ENCODE data around the gene ACOT12. TPM values are rescaled to one million over a fixed set of nuclear protein-coding genes. Genes with fewer than 3 reads are reported as not detected.
"Not testable (repeated sequence)": the region's sequence is repeated elsewhere in the genome, so short reads cannot be mapped to it uniquely, and the experiment has no call there.

The ACOT12 gene
- polyA plus RNA-seq, 3 donors, result not detected

- H3K27ac ChIP-seq (ENCODE audit: low read depth, low read length), result no peak overlapping the region
These were observed 80.7 kb downstream of the ACOT12 start for GRCh38 chr5:81313278-81313677.

- WGBS, 3 donors, result 66 to 94% (median 84%) methylated on average over 1 of the region's 1 CpG
- H3K27ac ChIP-seq (ENCODE audit: low read depth, low read length), result no peak overlapping the region
These were observed 83.4 kb downstream of the ACOT12 start for GRCh38 chr5:81310402-81311063.

DNA sequence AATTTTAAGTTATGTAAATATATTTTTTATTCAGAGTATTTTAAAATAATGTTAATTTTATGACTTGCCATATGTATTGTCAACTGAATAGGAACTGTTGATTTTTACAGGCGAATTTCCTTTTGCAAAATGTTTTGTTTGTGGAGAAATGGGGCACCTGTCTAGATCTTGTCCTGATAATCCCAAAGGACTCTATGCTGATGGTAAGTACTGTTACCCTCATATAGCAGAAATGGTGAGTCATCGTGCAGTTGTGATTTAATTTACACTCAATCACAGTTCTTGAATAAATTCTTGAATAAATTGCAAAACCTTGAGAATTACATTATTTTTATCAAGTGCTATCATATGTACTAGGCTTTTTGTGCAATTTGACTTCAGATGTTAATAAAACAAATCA is 85.1 kb downstream of the ACOT12 start:
- 90 to 95% (median 95%) methylated on average over 2 of the region's 2 CpGs for WGBS, 3 donors
- H3K27ac ChIP-seq (ENCODE audit: low read depth, low read length), result no peak overlapping the region

GRCh38 chr5:81305785-81306184 is 88.1 kb downstream of the ACOT12 start:
- no peak overlapping the region for H3K27ac ChIP-seq (ENCODE audit: low read depth, low read length)

- WGBS, 3 donors, result 83 to 99% (median 88%) methylated on average over 1 of the region's 1 CpG
- no peak overlapping the region for H3K27ac ChIP-seq (ENCODE audit: low read depth, low read length)
These were observed 90.4 kb downstream of the ACOT12 start for GRCh38 chr5:81303563-81303962.

- 90 to 92% (median 90%) methylated on average over 5 of the region's 5 CpGs for WGBS, 3 donors
- H3K27ac ChIP-seq (ENCODE audit: low read depth, low read length), result no peak overlapping the region
These were observed 91.3 kb downstream of the ACOT12 start for GRCh38 chr5:81302596-81302995.

DNA sequence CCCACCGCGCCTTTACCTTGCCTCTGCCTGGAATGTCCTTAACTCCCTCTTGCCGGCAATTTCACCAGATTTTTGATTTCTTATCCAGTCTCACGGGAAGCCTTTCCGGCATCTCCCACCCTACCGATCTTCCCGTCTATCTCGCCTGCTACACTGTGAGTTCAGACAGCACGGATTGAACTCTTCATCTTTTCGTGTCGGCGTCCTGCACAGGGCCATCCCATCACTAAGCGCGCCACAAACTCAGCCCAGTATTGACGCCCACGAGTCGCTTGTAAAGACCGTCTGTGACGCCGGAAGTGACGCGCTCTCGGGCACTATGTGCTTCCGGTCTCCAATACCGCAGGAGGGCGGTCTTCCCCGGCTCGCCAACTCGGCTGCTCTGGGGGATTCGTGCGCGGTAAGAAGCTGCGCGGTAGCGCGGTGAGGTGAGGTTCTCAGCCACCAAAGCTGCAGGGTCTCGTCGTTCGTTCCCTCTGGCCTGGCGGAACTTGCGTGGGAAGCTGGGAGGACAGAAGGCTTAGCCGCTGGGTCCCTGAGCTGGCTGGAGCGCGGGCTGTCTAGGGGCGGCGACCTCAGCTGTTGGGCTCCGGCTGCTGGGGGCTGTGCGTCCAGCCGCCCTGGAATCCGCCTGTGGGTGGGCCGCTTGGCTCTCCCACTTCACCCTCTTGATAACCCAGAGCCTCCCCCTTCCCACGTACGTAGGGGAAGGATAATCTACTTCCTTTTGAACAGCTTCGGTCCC is 92.5 kb downstream of the ACOT12 start, which contains the start of gene ZCCHC9:
Gene ZCCHC9 (plus strand): TSS at position 317 of the 745 bp plus-strand sequence. CDS start 3,171 bp downstream, outside the sequence.
- peak within 1 kb of the TSS; percentile 19 for H3K27ac ChIP-seq (ENCODE audit: low read depth, low read length)
- WGBS, 3 donors, result 0% methylated on average over 54 of the region's 54 CpGs

- WGBS, 3 donors, result 0% methylated on average over 2 of the region's 2 CpGs
These were observed 93.0 kb downstream of the ACOT12 start for GRCh38 chr5:81300921-81301270.

DNA sequence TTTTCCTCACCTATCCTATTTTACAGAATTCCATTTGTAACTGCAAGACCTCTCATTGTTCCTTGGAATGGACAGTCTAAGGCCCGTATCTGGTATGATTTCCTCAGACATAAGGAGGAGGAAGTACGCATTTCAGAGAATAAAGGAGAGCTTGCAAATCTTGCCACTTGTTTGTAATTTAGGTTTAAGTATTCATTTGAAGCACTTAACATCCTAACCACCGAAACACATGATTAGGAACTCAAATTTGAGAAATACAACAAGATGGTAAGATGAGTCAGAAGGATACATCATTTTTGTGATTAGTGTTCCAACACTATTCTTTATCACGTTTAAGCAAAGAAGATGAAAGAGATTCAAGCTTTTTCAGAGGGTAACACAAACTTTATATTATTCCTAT is 96.4 kb downstream of the ACOT12 start:
- WGBS, 3 donors, result 79 to 85% (median 80%) methylated on average over 4 of the region's 4 CpGs

More at GRCh38 chr5:81300921-81301270, 93.0 kb downstream of the ACOT12 start:
- H3K27ac ChIP-seq (ENCODE audit: low read depth, low read length), result no peak overlapping the region

GRCh38 chr5:81294021-81294420 is 99.9 kb downstream of the ACOT12 start:
- not testable (repeated sequence) for H3K27ac ChIP-seq (ENCODE audit: low read depth, low read length)
- 92 to 95% (median 95%) methylated on average over 5 of the region's 5 CpGs for WGBS, 3 donors

More for the DNA sequence above, 96.4 kb downstream of the ACOT12 start:
- H3K27ac ChIP-seq (ENCODE audit: low read depth, low read length), result no peak overlapping the region

DNA sequence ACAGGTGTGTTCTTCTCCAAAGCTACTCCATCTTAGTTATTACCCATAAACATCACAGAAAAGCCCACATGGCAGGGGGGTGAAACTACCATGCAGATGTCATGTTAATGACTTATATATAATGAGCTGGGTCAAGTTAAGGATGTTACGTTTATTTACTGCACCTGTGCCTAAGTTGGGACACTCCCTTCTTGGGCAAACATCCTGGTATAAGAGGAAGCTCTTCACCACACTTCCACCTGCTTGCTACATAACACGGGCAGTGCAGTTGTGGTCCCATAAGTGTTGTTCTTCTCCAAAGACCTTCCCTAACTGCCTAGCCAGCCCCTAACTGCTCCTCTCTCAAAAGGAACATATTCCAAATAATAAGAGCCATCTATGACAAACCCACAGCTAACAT is 101.8 kb downstream of the ACOT12 start:
- H3K27ac ChIP-seq (ENCODE audit: low read depth, low read length), result no peak overlapping the region
- WGBS, 3 donors, result 63 to 97% (median 73%) methylated on average over 2 of the region's 2 CpGs

DNA sequence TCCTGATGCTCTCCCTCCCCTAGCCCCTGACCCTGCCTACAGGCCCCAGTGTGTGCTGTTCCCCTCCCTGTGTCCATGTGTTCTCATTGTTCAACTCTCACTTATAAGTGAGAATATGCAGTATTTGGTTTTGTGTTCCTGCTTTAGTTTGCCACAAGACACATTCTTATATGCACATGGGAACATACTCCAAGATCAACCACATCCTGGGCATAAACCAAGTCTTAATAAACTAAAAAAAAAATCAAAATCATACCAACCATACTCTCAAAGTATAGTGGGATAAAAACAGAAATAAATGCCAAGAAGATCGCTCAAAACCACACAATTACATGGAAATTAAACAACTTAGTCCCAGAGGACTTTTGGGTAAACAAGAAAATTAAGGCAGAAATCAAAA is 103.8 kb downstream of the ACOT12 start:
- WGBS, 3 donors, result 83 to 97% (median 95%) methylated on average over 1 of the region's 1 CpG
- H3K27ac ChIP-seq (ENCODE audit: low read depth, low read length), result no peak overlapping the region

DNA sequence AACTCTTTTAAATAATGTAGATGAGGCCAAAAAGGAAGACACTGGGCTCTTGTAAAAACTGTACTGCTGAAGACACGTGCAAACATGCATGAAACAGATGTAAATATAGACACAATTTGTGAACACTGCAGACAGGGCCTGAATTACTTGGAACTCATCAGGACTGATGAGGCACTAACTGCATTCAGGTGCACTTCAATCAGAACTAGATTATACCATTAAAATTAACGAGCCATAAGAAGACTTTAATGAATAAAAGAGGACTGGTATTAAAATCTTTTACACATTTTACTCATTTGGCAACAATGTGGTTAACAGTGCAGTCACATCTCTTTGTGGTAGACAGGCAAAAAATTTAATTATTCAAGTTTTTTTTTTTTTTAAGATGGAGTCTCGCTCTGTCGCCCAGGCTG is 105.9 kb downstream of the ACOT12 start:
- 91% methylated on average over 4 of the region's 4 CpGs for WGBS, 3 donors
- H3K27ac ChIP-seq (ENCODE audit: low read depth, low read length), result no peak overlapping the region

DNA sequence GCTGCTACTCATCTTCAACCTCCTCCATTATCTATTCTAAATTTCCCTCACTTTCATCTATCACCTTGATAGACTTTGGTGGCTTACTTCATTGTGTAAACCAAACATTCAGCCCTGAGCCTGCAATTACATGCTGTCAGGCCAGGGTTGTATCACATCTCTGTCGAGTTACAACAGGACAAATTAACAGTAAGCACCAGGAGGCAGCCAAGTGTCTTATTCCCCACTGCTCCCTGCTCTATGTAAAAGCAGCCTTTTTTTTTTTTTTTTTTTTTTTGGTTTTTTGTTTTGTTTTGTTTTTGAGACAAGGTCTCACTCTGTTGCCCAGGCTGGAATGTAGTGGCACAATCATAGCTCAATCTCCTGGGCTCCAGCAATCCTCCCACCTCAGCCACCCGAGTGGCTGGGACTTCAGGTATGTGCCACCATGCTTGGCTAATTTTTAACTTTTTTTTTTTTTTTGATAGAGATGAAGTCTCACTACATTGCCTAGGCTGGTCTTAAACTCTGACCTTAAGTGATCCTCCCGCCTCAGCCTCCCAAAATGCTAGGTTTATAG is 107.8 kb downstream of the ACOT12 start:
- H3K27ac ChIP-seq (ENCODE audit: low read depth, low read length), result no peak overlapping the region
- WGBS, 3 donors, result 56 to 75% (median 63%) methylated on average over 3 of the region's 3 CpGs

- 59 to 91% (median 74%) methylated on average over 1 of the region's 1 CpG for WGBS, 3 donors
These were observed 110.0 kb downstream of the ACOT12 start for GRCh38 chr5:81283976-81284375.

More at GRCh38 chr5:81283976-81284375, 110.0 kb downstream of the ACOT12 start:
- H3K27ac ChIP-seq (ENCODE audit: low read depth, low read length), result no peak overlapping the region

Other genes starting within 250 kb of the ACOT12 start
- gene CKMT2, start 160.8 kb downstream of the ACOT12 start, polyA plus RNA-seq, result 10 to 100 TPM; 12.2 to 16.2 (median 13.0) TPM
- gene ZCCHC9, start 92.5 kb downstream of the ACOT12 start, polyA plus RNA-seq, result 10 to 100 TPM; 10.0 to 45.2 (median 17.6) TPM